Measurements from ENCODE around the gene LPAR3.
A peak's percentile ranks its signal among the peaks of the same experiment; 100 is the strongest.

The LPAR3 gene

GRCh38 chr1:84823991-84824390 lies 69.0 kb downstream of the LPAR3 start:
- no peak for DNase-seq

- no peak for DNase-seq
Observed at GRCh38 chr1:84823511-84823910, 69.5 kb downstream of the LPAR3 start.

- no peak for DNase-seq
Observed at GRCh38 chr1:84810343-84810742, 82.7 kb downstream of the LPAR3 start.

- no peak for DNase-seq
Observed at GRCh38 chr1:84809023-84809422, 84.0 kb downstream of the LPAR3 start.

- no peak for DNase-seq
Observed at GRCh38 chr1:84803604-84804003, 89.4 kb downstream of the LPAR3 start.

- DNase-seq: no peak
Observed at GRCh38 chr1:84802567-84803232, 90.3 kb downstream of the LPAR3 start.

GRCh38 chr1:84800090-84801073 lies 92.6 kb downstream of the LPAR3 start:
- no peak for DNase-seq

- DNase-seq: no peak
Observed at GRCh38 chr1:84797603-84798002, 95.4 kb downstream of the LPAR3 start.

- no peak for DNase-seq
Observed at GRCh38 chr1:84795966-84796600, 96.9 kb downstream of the LPAR3 start.

GRCh38 chr1:84795213-84795612 lies 97.8 kb downstream of the LPAR3 start:
- no peak for DNase-seq

GRCh38 chr1:84792421-84792820 lies 100.6 kb downstream of the LPAR3 start:
- DNase-seq: no peak

- DNase-seq: no peak
Observed at GRCh38 chr1:84789014-84789413, 104.0 kb downstream of the LPAR3 start.

GRCh38 chr1:84785271-84786036 lies 107.6 kb downstream of the LPAR3 start:
- DNase-seq: no peak

GRCh38 chr1:84782881-84783280 lies 110.1 kb downstream of the LPAR3 start:
- no peak for DNase-seq

GRCh38 chr1:84781946-84782771 lies 110.8 kb downstream of the LPAR3 start:
- DNase-seq: peak; percentile 72

- no peak for DNase-seq
Observed at GRCh38 chr1:84780000-84780716, 112.8 kb downstream of the LPAR3 start.

- DNase-seq: no peak
Observed at GRCh38 chr1:84776639-84777038, 116.4 kb downstream of the LPAR3 start.

GRCh38 chr1:84775535-84775920 lies 117.5 kb downstream of the LPAR3 start:
- no peak for DNase-seq

- no peak for DNase-seq
Observed at GRCh38 chr1:84774669-84775534, 118.1 kb downstream of the LPAR3 start.

- no peak for DNase-seq
Observed at GRCh38 chr1:84773933-84774497, 119.0 kb downstream of the LPAR3 start.

Measured in NCI-H2171 treated with DMSO at 0.1 percent for 48 hours (cell line).